ENCODE data around the gene FBXW11. TPM values are rescaled to one million over a fixed set of nuclear protein-coding genes. Genes with fewer than 3 reads are reported as not detected.

The FBXW11 gene
- total RNA-seq, 1 experiment from 2014 or later: 69.2 TPM

GRCh38 chr5:172048539-172049101 lies 42.2 kb upstream of the FBXW11 start:
- intact Hi-C loops (cut with micrococcal nuclease): loop anchor here (10.0 kb wide), 1 partner anchor 634 kb away; the partner anchor contains the start of gene FGF18
- ATAC-seq (no peak), DNase-seq (no peak)
- H4K20me1 ChIP-seq (ENCODE audit: low read length): no peaks in the 10 kb centered on the region
- ChIA-PET POLR2A (ENCODE audit: unreplicated experiment) (no interaction called here), CTCF (no interaction called here)
- H3F3A ChIP-seq (ENCODE audit: low read length, unreplicated experiment): no peaks in the 10 kb centered on the region
- no peaks in the 10 kb centered on the region for H3K9me3 ChIP-seq (ENCODE audit: low read length)
- H2AFZ ChIP-seq (ENCODE audit: low read length): no peak overlapping the region
- no TSS peak for BruUV-seq (replicated peaks)
- H3K36me3 ChIP-seq (ENCODE audit: low read depth, low read length): peaks cover 15% of the 10 kb centered on the region; the same call in 1 of the 2 replicates
- no peaks in the 10 kb centered on the region for H3K79me2 ChIP-seq (ENCODE audit: low read length)
- no peaks in the 10 kb centered on the region for H3K27me3 ChIP-seq (ENCODE audit: low read length)
- H3K9ac ChIP-seq (ENCODE audit: low read length): no peak overlapping the region
- TF ChIP-seq EZH2phosphoT487 (IDR thresholded peaks at IDR 0.05; ENCODE audit: borderline replicate concordance, low read length) (no peak), CTCF (conservative IDR thresholded peaks at IDR 0.05; ENCODE audit: low read depth, low read length) (no peak), EZH2 (IDR thresholded peaks at IDR 0.05; ENCODE audit: low read length, unreplicated experiment) (no peak)
- no peaks in the 10 kb centered on the region for H3K9me2 ChIP-seq (replicated peaks; ENCODE audit: low read length)
- H3K27ac ChIP-seq (ENCODE audit: low read length): no peak overlapping the region
- H3K4me1 ChIP-seq (ENCODE audit: insufficient read depth, low read length): no peaks in the 10 kb centered on the region
- H3K4me2 ChIP-seq (ENCODE audit: low read length): no peak overlapping the region
- no peak overlapping the region for H3K4me3 ChIP-seq (ENCODE audit: low read length)

- H4K20me1 ChIP-seq (ENCODE audit: low read length): no peaks in the 10 kb centered on the region
- peaks cover 17% of the 10 kb centered on the region; the same call in 1 of the 2 replicates for H3K36me3 ChIP-seq (ENCODE audit: low read depth, low read length)
- ChIA-PET CTCF (no interaction called here), POLR2A (ENCODE audit: unreplicated experiment) (no interaction called here)
- no peaks in the 10 kb centered on the region for H3F3A ChIP-seq (ENCODE audit: low read length, unreplicated experiment)
- no peak for ATAC-seq
- H3K27me3 ChIP-seq (ENCODE audit: low read length): no peaks in the 10 kb centered on the region
- no peak overlapping the region for H3K9ac ChIP-seq (ENCODE audit: low read length)
- H3K4me3 ChIP-seq (ENCODE audit: low read length): no peak overlapping the region
- no peak overlapping the region for H3K27ac ChIP-seq (ENCODE audit: low read length)
- intact Hi-C loops (cut with micrococcal nuclease): loop anchor here (10.0 kb wide), 1 partner anchor 633 kb away; the partner anchor contains the start of gene FGF18
- BruUV-seq (replicated peaks): no TSS peak
- no peak overlapping the region for H2AFZ ChIP-seq (ENCODE audit: low read length)
- H3K79me2 ChIP-seq (ENCODE audit: low read length): no peaks in the 10 kb centered on the region
- no peaks in the 10 kb centered on the region for H3K9me3 ChIP-seq (ENCODE audit: low read length)
- DNase-seq: no peak
- no peaks in the 10 kb centered on the region for H3K9me2 ChIP-seq (replicated peaks; ENCODE audit: low read length)
- TF ChIP-seq EZH2 (IDR thresholded peaks at IDR 0.05; ENCODE audit: low read length, unreplicated experiment): no peak
- H3K4me1 ChIP-seq (ENCODE audit: insufficient read depth, low read length): no peaks in the 10 kb centered on the region
- H3K4me2 ChIP-seq (ENCODE audit: low read length): no peak overlapping the region
These were observed 41.7 kb upstream of the FBXW11 start for GRCh38 chr5:172048170-172048422.

GRCh38 chr5:172046593-172046992 lies 40.2 kb upstream of the FBXW11 start:
- ChIA-PET CTCF (no interaction called here), POLR2A (ENCODE audit: unreplicated experiment) (no interaction called here)
- Histone ChIP-seq H3K27ac (ENCODE audit: low read length) (no peak overlapping the region), H3K36me3 (ENCODE audit: low read depth, low read length) (peaks cover 17% of the 10 kb centered on the region; the same call in 1 of the 2 replicates), H3K4me3 (ENCODE audit: low read length) (no peak overlapping the region), H3F3A (ENCODE audit: low read length, unreplicated experiment) (no peaks in the 10 kb centered on the region), H3K4me2 (ENCODE audit: low read length) (no peak overlapping the region), H3K9ac (ENCODE audit: low read length) (no peak overlapping the region), H3K27me3 (ENCODE audit: low read length) (no peaks in the 10 kb centered on the region), H4K20me1 (ENCODE audit: low read length) (no peaks in the 10 kb centered on the region), H3K9me3 (ENCODE audit: low read length) (no peaks in the 10 kb centered on the region), H2AFZ (ENCODE audit: low read length) (no peak overlapping the region), H3K4me1 (ENCODE audit: insufficient read depth, low read length) (no peaks in the 10 kb centered on the region), H3K9me2 (replicated peaks; ENCODE audit: low read length) (no peaks in the 10 kb centered on the region), H3K79me2 (ENCODE audit: low read length) (no peaks in the 10 kb centered on the region)
- no TSS peak for BruUV-seq (replicated peaks)
- no peak for ATAC-seq
- intact Hi-C loops (cut with micrococcal nuclease): loop anchor here (10.0 kb wide), 1 partner anchor 632 kb away; the partner anchor contains the start of gene FGF18
- no peak for DNase-seq
- no peak for TF ChIP-seq EZH2phosphoT487 (IDR thresholded peaks at IDR 0.05; ENCODE audit: borderline replicate concordance, low read length)
- TF ChIP-seq EZH2 (IDR thresholded peaks at IDR 0.05; ENCODE audit: low read length, unreplicated experiment): no peak
- no peak for TF ChIP-seq CTCF (conservative IDR thresholded peaks at IDR 0.05; ENCODE audit: low read depth, low read length)

Data from PC-3 (cell line).